ENCODE results near the gene PAK6. TPM values are rescaled to one million over a fixed set of nuclear protein-coding genes. Genes with fewer than 3 reads are reported as not detected.

PAK6 gene
- total and polyA plus RNA-seq, 9 of the 15 experiments (the other 6 are each of a cell fraction or from before 2014, with no cell fraction given) = 0.03 to 0.74 (median 0.16) TPM; not detected in 2

DNA sequence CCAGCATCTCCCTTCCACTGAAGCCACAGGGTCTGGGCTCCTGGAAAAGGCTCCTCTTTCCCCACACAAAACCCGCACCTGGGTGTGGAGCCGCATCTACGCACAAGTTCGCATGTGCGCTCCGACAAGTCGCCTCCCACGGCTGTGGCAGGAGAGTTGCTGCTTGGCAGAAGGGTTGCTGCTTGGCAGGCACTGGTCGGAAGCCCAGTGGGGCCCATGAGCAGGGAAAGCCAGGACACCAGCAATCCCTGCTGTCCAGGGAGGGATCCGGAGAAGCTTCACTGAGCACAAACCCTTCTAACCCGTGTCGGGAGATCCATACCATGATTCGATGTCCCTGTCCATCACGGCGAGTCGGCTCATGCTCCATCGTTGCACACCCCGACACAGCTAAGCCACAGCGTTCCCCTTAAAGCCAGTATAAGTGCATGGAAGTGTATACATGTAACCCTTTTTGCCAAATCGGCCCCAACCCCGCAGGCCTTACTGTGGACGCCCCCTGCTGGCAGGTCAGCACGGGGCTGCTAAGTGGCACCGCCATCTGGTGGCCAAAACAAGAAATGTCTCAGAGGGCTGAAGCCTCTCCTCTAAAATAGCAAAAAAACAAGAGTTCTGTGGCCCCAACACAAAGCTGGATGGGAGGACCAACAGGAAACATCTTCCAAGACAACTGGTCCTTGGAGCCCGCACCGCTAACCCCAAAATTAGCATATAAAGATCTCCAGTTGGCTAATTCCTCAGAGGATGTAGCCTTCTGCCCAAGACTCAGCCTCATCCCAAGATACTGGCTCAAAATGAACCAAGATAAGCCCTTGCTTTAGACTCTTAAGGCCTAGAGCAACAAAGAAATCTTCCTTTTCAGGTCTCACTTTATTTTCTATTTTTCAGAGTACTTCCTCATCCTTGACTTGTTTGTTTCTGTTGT, 35.7 kb downstream of the PAK6 start (continued):
- TF ChIP-seq ELF1 (tag; IDR thresholded peaks at IDR 0.05) = no peak
- 0 out of 2 replicates have a peak, but pooled peaks have one; percentile 54 for TF ChIP-seq TARDBP (IDR thresholded peaks at IDR 0.05)
- TF ChIP-seq SIX5 (IDR thresholded peaks at IDR 0.05; ENCODE audit: borderline replicate concordance in 1 of 2, insufficient read depth in 1 of 2, low read depth in 1 of 2, low read length in 2 of 2) = no peak
- TF ChIP-seq CTCF (IDR thresholded peaks at IDR 0.05 in 2 of 3, conservative IDR thresholded peaks at IDR 0.05 in 1 of 3; ENCODE audit: insufficient read depth in 2 of 3, low read depth in 1 of 3, low read length in 3 of 3) = peak; percentile 100
- no peak for TF ChIP-seq ZNF77 (CRISPR knock-in tag; IDR thresholded peaks at IDR 0.05)
- TF ChIP-seq PYGO2 (tag; IDR thresholded peaks at IDR 0.05) = no peak
- TF ChIP-seq ZNF766 (CRISPR knock-in tag; conservative IDR thresholded peaks at IDR 0.05) = no peak
- no peak for TF ChIP-seq MCM2 (IDR thresholded peaks at IDR 0.05; ENCODE audit: low read depth)
- no peak for TF ChIP-seq TCF7L2 (IDR thresholded peaks at IDR 0.05; ENCODE audit: low read depth, low read length)
- no peak for TF ChIP-seq HNRNPL (IDR thresholded peaks at IDR 0.05; ENCODE audit: low read depth, low read length)
- TF ChIP-seq SAFB (IDR thresholded peaks at IDR 0.05; ENCODE audit: borderline replicate concordance, low read depth, low read length) = no peak
- TF ChIP-seq POLR2AphosphoS2 (IDR thresholded peaks at IDR 0.05; ENCODE audit: low read length) = no peak
- TF ChIP-seq ARID4B (CRISPR knock-in tag; IDR thresholded peaks at IDR 0.05) = no peak
- no peak for TF ChIP-seq CSDE1 (IDR thresholded peaks at IDR 0.05)
- TF ChIP-seq MED1 (CRISPR knock-in tag; IDR thresholded peaks at IDR 0.05; ENCODE audit: borderline replicate concordance) = no peak
- TF ChIP-seq PBX2 (CRISPR knock-in tag; IDR thresholded peaks at IDR 0.05; ENCODE audit: low read depth) = no peak
- no peak for TF ChIP-seq PBX2 (tag; conservative IDR thresholded peaks at IDR 0.05; ENCODE audit: low read depth)
- TF ChIP-seq FOS (IDR thresholded peaks at IDR 0.05; ENCODE audit: extremely low read depth, insufficient read length) = no peak
- no peak for TF ChIP-seq FOXA1 (IDR thresholded peaks at IDR 0.05; ENCODE audit: borderline replicate concordance)

All from K562 (cell line).